GM19328 (cell line): ENCODE data around the gene TMCC1.
"Not testable (repeated sequence)": the region's sequence is repeated elsewhere in the genome, so short reads cannot be mapped to it uniquely, and the experiment has no call there.

Source experiments
- ATAC-seq: cut with Tn5 transposase; IDR thresholded peaks from one replicate; pipeline ENCODE4 v1.9.1; 2021; ENCODE audit warnings: mild to moderate bottlenecking, moderate library complexity; ENCODE audit not compliant: unreplicated experiment

Gene TMCC1

GRCh38 chr3:129734449-129734848 lies 159.1 kb downstream of the TMCC1 start:
- no peak for ATAC-seq

GRCh38 chr3:129732200-129732876 lies 161.2 kb downstream of the TMCC1 start:
- no peak for ATAC-seq

GRCh38 chr3:129727707-129728106 lies 165.8 kb downstream of the TMCC1 start:
- ATAC-seq: no peak

GRCh38 chr3:129723558-129724324 lies 169.8 kb downstream of the TMCC1 start:
- ATAC-seq: no peak

DNA sequence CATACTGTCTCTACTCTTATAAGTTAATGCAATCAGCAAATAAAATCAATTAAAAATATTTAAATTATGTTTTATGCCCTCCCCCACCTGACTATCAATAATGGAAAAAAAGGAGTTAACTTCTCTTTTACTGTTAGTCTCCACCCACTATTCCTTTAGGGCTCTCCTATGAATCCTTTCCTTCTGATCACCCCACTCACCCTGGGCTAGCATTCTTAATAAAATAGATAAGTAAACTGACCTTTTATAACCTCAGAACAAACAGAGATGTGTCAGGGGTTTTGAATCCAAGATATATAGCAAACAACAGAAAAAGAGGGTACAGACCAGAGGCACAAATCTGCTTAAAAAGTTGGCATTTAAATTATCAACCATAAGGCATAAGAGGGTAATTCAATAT lies 171.0 kb downstream of the TMCC1 start:
- no peak for ATAC-seq

DNA sequence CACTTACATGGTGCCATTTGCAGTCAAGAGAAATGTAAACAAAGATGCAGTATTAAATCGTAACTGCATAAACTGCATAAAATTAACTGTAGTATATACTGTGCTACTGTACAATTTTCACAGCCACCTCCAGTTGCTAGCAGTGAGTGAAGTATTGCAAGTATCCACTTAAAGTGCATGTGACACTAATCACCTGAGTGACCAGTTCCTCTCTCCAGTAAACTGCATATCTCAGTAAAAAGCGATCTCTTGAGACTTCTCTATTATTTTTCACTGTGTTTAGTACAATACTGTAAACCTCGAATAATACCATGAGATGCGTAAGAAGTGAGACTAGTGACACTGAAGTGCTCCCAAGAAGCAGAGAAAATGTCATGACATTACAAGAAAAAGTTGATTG lies 175.3 kb downstream of the TMCC1 start:
- no peak for ATAC-seq

DNA sequence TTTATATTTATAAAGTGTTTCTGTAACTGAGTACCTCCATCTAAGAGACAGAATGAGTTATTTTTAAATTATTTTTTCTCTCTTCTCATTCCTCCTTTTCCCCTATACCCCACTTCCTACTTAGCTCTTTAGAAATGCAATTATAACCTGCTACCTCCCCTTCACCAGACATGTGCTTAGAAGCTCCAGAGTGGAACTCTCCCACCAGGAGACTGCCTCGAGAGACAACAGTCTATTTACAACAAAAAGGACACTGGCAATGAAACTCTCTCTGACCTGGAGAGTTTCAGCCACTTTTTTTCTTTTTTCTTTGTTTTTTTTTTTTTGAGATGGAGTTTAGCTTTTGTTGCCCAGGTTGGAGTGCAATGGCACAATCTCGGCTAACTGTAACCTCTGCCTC lies 177.7 kb downstream of the TMCC1 start:
- no peak for ATAC-seq

DNA sequence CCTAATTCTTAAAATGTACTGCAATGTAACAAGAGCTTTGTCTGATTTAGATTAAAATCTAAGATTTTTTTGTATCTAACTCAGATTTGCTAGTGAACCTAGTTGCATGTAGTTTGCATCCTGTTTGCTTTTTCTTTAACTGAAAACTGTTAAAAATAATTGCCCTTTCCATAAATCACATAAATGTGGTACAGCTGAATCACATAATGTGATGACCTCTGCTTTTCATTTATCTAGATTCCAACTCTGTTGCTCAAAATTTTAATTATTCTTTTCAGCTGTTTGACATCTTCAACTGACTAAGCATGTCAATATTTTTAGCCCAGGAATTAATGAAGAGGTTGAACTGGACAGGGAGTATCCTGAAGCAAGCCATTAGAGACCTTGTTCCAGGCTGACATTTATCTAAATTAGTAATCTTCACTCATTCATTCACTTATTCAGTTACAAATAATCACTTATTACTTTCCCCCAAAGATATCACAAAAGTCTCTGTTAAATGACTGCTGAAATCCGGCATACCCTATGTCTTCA lies 185.1 kb downstream of the TMCC1 start:
- no peak for ATAC-seq

DNA sequence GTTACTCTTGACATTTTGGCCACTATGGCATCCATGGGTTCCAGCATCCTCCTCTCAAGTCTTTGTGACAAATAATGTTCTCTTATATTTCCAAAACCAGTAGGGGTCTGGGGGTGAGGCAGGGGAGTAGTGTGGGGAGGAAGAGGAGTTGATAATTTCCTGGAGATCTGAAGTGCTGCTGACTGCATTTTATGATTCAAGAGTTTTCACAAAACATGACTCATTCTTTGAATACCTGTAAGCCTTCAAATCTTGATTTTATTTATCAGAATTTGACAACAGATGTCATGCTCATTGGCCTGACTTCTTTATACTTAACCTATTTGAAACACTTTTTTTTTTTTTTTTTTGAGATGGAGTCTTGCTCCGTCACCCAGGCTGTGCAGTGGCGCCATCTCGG lies 188.2 kb downstream of the TMCC1 start:
- ATAC-seq: no peak

DNA sequence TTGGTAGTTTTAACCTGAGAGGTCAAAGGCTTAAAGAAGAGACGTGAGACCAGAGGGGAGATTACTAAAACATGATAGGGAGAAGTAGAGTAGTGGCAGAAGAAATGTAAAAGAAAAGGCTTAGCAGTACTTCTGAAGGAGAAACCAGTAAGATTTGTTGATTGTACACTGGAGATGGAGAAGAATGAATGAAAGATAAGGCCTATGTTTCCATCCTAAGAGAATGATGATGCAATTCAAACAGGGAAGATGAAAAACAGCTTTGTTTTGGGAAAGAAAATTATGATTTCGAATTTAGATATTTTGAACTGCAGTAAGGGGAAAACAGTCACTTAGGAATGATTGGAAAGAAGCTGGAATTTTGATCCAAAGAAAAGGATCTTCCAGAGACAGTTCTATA lies 189.6 kb downstream of the TMCC1 start:
- ATAC-seq: no peak

- no peak for ATAC-seq
Measured at GRCh38 chr3:129702934-129703712, 190.4 kb downstream of the TMCC1 start.

DNA sequence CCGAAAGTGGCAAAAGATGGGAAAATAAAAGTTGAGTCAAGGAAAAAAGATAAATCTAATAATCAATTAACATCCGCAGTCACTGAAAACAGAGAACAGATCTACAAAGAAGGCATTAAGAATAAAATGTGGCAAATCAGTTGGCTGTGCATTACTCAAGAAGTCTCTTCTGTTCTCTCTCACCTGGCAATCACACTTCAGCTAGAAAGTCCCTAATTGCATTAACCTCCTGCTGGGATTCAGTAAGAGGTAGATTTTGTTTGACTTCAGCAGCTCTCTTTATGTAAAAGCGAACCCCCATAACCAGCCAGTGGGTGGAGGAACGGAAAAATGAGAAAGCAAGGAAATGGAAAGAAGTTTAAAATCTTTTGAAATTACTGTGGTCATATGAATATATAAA lies 192.3 kb downstream of the TMCC1 start:
- ATAC-seq: no peak

GRCh38 chr3:129699612-129700011 lies 193.9 kb downstream of the TMCC1 start:
- ATAC-seq: no peak

GRCh38 chr3:129699199-129699598 lies 194.3 kb downstream of the TMCC1 start:
- ATAC-seq: no peak

DNA sequence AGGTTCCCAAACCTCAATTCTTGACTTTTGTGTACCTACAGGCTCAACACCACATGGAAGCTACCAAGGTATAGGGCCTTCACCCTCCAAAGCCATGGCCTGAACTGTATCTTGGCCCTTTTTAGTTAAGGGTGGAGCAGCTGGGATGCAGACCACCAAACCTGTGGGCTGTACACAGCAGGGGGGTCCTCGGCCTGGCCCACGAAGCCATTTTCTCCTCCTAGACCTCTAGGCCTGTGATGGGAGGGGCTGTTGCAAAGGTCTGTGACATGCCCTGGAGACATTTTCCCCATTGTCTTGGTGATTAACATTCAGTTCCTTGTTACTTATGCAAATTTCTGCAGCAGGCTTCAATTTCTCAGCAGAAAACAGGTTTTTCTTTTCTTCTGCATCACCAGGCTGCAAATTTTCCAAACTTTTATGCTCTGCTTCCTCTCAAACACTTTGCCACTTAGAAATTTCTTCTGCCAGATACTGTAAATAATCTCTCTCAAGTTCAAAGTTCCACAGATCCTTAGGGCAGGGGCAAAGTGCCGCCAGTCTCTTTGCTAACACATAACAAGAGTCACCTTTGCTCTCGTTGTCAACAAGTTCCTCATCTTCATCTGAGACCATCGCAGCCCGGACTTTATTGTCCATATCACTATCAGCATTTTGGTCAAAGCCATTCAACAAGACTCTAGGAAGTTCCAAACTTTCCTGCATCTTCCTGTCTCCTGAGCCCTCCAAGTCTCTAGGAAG lies 196.1 kb downstream of the TMCC1 start:
- ATAC-seq: no peak

DNA sequence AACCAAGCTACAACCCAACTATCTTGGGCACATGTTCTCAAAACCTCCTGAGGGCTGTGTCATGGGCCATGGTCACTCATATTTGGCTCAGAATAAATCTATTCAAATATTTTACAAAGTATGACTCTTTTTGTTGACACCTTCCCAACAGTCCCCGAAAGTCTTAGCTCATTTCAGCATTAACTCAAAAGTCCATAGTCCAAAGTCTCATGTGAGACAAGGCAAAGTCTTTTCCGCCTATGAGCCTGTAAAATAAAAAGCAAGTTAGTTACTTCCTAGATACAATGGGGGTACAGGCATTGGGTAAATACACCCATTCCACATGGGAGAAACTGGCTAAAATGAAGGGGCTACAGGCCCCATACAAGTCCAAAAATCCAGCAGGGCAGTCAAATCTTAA lies 197.1 kb downstream of the TMCC1 start:
- not testable (repeated sequence) for ATAC-seq

DNA sequence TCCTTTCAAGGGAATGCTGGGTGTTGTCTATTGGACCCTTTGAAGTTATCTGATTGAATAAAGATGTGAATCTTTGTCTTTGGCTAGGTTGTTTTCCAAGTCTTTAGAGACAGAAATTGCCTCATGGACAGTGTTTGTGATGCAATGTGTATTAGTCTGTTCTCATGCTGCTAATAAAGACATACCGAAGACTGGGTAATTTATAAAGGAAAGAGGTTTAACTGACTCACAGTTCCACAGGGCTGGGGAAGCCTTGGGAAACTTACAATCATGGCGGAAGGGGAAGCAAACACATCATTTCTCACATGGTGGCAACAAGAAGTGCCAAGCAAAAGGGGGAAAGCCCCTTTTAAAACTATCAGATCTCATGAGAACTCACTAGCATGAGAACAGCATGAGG lies 198.3 kb downstream of the TMCC1 start:
- no peak for ATAC-seq

DNA sequence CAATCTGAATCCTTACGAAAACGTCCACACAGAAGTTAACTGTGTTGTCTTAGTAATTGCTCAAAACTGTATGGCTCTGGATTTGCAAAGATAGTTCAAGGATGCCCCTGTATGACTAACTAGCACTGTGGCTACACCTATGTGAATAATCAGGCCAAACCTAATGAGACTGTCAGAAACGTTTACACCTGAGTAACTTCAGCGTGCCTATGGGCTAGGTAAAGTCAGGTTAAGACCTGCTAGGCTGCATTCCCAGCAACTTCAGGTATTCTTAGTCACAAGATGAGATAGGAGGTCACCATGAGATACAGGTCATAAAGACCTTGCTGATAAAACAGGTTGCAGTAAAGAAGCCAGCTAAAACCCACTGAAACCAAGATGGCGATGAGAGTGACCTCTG lies 199.3 kb downstream of the TMCC1 start:
- ATAC-seq: no peak

DNA sequence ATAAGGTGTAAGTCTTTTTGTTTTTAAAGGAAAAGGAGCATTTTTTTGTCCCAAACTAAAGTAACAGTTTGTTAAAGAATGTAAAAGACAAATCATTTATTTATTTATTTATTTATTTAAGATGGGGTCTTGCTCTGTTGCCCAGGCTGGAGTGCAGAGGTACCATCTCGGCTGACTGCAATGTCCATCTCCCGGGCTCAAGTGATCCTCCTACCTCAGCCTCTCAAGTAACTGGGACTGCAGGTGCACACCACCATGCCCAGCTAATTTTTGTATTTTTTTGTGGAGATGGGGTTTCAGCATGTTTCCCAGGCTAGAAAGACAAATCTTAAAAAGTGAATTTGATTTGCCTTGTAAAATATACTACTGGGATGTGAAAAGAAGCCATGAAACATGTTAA lies 200.8 kb downstream of the TMCC1 start:
- no peak for ATAC-seq

DNA sequence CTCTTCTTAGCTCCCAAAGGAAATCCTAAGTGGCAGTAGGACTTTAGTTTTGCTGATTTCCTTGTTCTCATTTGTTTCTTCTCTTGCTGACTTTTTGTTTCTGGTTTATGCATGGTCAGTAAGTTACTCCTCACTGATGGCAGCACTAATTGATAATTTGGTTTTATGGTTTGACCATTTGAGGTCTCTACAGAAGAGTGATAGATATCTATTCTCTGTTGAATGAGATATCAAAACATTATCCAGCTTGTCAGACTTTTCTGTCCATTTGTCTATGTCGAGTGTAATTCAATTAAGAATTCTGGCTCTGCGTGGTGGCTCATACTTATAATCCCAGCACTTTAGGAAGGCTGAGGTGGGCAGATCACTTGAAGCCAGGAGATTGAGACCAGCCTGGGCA lies 202.5 kb downstream of the TMCC1 start:
- ATAC-seq: no peak

GRCh38 chr3:129690406-129690805 lies 203.1 kb downstream of the TMCC1 start:
- ATAC-seq: peak; percentile 81
